Activated effector memory CD4-positive, alpha-beta T cell treated with anti-CD3 and anti-CD28 coated beads, Interleukin-2, amount 50 U/mL, for 16 hours (primary cell): ENCODE results near the gene RSPH10B2.
"Not testable (repeated sequence)": the region's sequence is repeated elsewhere in the genome, so short reads cannot be mapped to it uniquely, and the experiment has no call there.

ENCODE experiments used
- DNase-seq: peaks from one replicate; pipeline ENCODE4 v3.0.0-alpha.2; 2020

The RSPH10B2 gene

GRCh38 chr7:6792113-6792872 is 38.4 kb downstream of the RSPH10B2 start:
- DNase-seq = not testable (repeated sequence)

DNA sequence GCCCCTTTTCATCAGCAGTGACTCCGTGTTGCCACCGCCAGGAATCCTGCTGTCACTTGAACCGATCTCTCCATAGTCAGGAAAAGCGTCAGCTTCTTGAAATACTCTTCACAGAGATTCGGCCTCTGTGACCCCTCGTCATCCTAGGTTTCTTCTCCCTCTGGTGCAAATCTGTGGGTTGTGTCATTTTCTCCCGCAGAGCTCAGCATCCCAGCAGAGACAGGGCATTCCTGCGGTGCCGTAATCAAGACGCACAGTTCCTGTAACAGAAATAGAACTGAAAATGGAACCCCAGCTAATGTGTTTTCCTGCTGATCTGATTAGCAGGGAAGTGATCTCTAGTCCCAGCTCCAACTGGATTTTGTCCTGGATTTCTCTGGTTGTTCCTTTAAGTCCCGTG is 40.4 kb downstream of the RSPH10B2 start:
- DNase-seq = not testable (repeated sequence)

- not testable (repeated sequence) for DNase-seq
These were observed 43.3 kb downstream of the RSPH10B2 start for GRCh38 chr7:6797218-6797617.

GRCh38 chr7:6798047-6798446 is 44.1 kb downstream of the RSPH10B2 start:
- DNase-seq = not testable (repeated sequence)

- not testable (repeated sequence) for DNase-seq
These were observed 46.0 kb downstream of the RSPH10B2 start for GRCh38 chr7:6799887-6800286.

- DNase-seq = not testable (repeated sequence)
These were observed 46.4 kb downstream of the RSPH10B2 start for GRCh38 chr7:6800331-6800730.

DNA sequence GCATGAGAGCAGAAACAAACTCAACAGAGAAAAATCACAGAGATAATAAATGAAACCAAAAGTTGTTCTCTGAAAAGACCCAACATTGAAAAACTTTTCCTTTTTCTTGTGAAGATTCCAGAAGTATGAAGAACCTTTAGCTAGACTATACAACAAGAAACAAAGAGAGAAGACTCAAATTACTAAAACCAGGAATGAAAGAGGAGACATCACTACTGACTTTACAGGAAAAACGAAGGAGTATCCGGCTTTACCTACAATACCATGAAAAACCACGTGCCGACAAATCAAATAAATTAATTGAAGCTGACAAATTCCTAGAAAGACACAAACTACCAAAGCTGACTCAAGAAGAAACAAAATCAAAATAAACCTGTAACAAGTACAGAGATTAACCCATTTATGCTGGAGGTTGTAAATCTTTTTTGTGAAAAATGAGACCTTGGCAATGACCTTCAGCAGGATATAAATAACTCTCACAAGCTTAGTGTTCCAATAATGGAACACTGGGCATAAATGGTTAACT is 53.6 kb downstream of the RSPH10B2 start:
- DNase-seq = not testable (repeated sequence)

GRCh38 chr7:6807959-6808358 is 54.1 kb downstream of the RSPH10B2 start:
- not testable (repeated sequence) for DNase-seq

GRCh38 chr7:6813011-6813410 is 59.1 kb downstream of the RSPH10B2 start:
- not testable (repeated sequence) for DNase-seq

DNA sequence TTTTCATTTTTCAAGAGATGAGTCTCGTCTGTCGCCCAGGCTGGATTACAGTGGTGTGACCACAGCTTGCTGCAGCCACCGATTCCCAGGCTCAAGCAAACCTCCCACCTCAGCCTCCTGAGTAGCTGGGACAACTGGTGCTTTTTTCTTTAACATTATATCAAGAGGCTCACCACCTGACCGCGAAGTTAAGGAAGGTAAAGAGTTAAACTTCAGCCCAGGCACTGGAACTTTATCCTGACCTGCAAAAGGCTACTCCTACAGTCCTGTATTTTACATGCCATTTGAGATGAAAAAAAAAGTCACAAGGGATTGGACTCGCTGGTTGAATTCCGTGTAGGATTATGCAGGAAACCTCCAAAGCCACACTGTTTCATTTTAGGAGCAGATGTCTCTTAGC is 61.6 kb downstream of the RSPH10B2 start:
- not testable (repeated sequence) for DNase-seq

GRCh38 chr7:6821622-6822021 is 67.7 kb downstream of the RSPH10B2 start:
- DNase-seq = not testable (repeated sequence)

DNA sequence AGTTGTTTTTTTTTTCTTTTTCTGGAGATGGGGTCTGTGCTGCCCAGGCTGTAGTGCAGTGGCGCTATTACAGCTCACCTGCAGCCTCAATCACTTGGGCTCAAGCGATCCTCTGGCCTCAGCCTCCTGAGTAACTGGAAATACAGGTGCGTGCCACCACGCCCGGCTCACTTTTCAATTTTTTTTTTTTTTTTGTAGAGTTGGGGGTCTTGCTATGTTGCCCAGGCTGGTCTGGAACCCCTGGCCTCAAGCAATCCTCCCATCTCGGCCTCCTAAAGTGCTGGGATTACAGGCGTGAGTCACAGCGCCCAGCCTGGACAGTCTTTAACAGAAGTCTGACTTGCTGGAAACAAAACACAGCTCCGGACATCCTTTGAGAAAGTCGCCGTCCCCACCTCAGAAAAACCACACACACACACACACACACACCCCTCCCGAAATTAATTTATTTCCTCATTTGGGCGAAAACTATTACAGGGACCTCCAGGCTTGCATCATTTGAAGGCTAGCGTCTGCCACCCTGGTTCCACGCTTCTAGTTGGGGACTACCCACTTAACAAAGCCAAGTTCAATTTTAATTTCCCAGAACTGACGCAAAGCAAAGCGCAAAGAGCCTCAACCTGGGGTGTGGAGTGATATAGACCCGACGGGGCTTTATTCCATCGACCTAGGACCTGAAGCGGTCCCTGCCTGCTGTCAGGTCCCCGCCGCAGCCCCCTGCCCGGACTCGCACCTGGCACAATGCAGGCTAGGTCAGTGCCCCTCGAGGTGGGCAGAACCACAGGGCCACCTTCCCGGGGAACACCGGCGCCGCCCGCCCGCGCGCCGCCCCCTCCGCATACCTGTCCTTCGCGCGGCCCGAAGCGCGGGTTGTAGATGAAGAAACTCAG is 71.6 kb downstream of the RSPH10B2 start:
- not testable (repeated sequence) for DNase-seq

- peak; percentile 94 for DNase-seq
These were observed 72.2 kb downstream of the RSPH10B2 start, which contains the start of gene CCZ1B for GRCh38 chr7:6826151-6826550. TSS of gene CCZ1B (minus strand) at chr7:6826275. CDS start at chr7:6826197, 78 bp downstream.

DNA sequence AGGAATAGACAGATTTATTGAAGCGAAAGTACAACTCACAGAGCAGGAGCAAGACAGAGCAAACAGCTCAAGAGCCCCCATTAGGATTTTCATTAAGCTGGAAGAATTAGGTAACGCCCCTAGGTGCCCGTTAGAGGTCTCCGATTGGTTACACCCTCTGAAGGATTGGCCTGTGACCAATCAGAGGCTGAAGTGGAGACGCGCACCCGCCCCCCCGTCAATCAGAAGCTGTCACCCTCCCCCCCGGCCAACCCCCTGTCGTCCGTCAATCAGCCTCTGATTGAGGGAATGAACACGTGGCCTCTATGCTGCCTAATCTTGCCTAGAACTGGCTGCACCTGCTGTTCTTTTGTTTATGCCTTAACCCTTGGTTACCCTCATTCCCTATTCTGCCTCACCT is 73.3 kb downstream of the RSPH10B2 start:
- DNase-seq = not testable (repeated sequence)

DNA sequence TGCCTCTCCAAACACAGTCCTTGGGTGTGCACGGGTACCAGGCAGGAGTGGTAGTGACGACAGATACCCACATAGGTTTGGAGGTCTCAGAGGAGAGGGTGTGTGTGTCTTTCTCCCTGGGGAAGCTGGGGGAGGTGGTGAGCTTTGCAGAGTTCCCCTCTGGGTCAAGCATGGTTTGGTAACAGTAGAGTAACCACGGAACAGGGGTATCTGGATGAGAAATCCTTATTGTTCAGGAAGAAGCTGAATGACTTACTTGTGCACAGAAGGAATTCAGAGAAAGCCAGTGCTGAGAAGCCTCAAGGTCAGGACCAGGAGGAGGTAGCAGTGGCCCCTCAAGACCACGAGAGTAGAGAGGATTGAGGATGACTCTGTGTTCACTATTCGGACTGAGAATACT is 75.7 kb downstream of the RSPH10B2 start:
- not testable (repeated sequence) for DNase-seq

DNA sequence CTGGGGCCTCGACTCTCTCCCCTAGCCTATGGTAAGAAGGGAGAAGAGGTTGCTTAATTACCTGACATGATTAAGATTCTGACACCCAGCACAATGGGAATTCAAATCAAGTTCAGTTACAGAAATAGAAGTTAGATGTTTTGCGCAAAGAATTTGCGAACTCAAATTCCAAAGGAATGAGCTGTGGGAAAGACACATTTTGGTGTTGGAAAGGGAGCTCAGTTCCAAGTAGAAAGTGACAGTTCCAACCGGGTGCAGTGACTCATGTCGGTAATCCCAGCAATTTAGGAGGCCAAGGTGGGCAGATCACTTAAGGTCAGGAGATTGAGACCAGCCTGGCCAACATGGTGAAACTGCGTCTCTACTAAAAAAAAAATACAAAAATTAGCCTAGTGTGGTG is 76.1 kb downstream of the RSPH10B2 start:
- DNase-seq = not testable (repeated sequence)

GRCh38 chr7:6831018-6831725 is 77.3 kb downstream of the RSPH10B2 start:
- no peak for DNase-seq

DNA sequence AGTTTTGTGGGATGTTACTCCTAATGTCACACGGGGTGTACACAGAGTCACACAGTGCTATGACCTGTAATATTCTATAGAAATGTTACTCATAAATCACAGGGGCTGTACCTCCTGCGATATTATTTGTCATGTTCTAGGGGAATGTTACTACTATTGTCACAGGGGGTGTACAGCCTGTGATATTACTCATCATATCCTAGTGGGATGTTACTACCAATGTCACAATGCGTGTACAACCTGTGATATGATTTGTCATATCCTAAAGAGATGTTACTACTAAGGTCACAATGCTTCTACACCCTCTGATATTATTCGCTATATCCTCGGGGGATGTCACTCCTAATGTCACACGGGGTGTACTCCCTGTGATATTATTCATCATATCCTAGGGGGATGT is 79.7 kb downstream of the RSPH10B2 start:
- no peak for DNase-seq

DNA sequence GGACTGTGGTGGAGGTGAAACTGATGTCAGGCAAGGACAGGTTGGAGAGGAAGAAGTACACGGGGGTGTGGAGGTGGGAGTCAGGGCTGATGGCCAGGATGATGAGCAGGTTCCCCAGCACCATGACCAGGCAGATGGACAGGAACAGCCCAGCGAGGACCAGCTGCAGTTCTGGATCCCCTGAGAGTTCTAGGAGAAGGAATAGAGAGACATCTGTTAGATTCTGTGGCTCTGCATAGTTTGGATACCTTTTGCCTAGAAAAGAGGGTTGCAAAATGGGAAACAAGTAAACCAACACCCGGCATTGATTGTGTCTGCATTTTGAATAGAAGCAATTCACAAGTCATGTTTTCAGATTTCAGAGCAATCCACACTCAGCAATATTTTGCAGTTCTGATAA is 81.6 kb downstream of the RSPH10B2 start:
- DNase-seq = not testable (repeated sequence)

- not testable (repeated sequence) for DNase-seq
These were observed 83.2 kb downstream of the RSPH10B2 start for GRCh38 chr7:6837081-6837480.

- not testable (repeated sequence) for DNase-seq
These were observed 88.5 kb downstream of the RSPH10B2 start for GRCh38 chr7:6842278-6842921.

DNA sequence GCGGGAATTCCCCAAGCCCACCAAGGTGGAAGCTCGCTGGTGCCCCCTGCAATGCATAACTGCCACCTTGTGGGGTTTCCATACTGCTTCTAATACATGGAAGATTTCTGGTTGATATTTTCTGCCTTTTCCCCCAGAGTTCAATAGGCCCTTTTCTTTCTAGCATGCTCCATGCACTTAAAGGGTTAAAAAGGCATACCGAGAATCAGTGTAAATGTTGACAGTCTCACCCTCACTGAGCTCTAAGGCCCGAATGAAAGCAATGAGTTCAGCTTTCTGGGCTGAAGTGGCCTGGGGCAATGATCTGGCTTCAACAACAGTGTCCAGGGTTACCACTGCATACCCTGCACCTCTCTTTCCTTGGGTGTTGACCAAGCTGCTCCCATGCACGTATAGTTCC is 89.2 kb downstream of the RSPH10B2 start:
- DNase-seq = not testable (repeated sequence)
